ENCODE results near the gene FBXO34. TPM values are rescaled to one million over a fixed set of nuclear protein-coding genes. Genes with fewer than 3 reads are reported as not detected.

The FBXO34 gene
- total RNA-seq, 2 donors from 2014 or later: 16.0 to 21.6 TPM

DNA sequence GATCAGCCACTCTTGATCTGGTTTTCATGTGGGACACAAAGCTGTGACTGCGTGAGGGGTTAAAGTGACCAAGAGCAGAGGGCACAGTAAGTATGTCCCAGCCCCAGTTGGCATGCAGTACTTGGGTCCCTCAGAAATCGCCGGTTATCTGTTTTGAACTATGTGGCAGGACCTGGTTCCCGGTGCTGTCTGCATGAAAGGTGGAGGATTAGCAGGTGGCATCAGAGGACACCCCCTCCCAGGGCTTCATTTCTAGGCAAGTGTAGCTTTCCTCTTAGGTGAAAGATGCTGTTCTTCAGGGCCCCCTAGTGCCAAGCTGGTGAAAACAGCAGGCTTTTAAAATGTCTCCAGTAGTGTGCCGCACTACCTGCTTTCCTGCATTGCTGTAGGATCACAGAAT, 83.3 kb downstream of the FBXO34 start:
- TF ChIP-seq, protein P1, sequence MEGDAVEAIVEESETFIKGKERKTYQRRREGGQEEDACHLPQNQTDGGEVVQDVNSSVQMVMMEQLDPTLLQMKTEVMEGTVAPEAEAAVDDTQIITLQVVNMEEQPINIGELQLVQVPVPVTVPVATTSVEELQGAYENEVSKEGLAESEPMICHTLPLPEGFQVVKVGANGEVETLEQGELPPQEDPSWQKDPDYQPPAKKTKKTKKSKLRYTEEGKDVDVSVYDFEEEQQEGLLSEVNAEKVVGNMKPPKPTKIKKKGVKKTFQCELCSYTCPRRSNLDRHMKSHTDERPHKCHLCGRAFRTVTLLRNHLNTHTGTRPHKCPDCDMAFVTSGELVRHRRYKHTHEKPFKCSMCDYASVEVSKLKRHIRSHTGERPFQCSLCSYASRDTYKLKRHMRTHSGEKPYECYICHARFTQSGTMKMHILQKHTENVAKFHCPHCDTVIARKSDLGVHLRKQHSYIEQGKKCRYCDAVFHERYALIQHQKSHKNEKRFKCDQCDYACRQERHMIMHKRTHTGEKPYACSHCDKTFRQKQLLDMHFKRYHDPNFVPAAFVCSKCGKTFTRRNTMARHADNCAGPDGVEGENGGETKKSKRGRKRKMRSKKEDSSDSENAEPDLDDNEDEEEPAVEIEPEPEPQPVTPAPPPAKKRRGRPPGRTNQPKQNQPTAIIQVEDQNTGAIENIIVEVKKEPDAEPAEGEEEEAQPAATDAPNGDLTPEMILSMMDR (IDR thresholded peaks at IDR 0.05): peak; percentile 62
- ATAC-seq (ENCODE audit: insufficient number of reproducible peaks, low FRiP score, low read depth) (no peak), DNase-seq (ENCODE audit: low spot score) (no peak)
- Histone ChIP-seq H3K4me3 (no peak overlapping the region), H3K9me3 (no peaks in the 10 kb centered on the region), H3K4me1 (ENCODE audit: control insufficient read depth in 1 of 2, low read depth in 2 of 2) (no peaks in the 10 kb centered on the region), H3K27me3 (replicated peaks; ENCODE audit: insufficient read depth) (no peaks in the 10 kb centered on the region), H3K27ac (no peak overlapping the region), H3K36me3 (peaks cover 23% of the 10 kb centered on the region)

DNA sequence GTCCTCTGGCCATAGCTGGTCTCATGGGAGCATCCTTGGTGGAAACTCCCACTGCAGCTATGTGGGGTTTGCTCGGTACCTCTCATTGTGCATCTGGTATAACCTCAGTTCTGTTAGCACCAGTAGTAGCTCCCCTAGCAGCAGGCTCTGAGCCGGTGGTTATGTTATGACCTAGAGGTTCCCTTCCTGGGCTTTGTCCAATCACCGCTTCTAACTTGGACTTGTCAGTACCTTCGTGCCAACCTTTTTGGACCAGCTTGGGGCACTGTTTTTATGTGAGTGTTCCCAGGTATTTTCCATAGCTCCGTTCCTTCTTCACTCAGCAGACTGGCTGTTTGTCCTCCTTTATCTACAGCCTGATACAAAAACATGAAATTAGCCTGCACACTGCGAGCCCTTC, 84.7 kb downstream of the FBXO34 start:
- H3K4me1 ChIP-seq (ENCODE audit: control insufficient read depth in 1 of 2, low read depth in 2 of 2): no peaks in the 10 kb centered on the region
- H3K4me3 ChIP-seq: no peak overlapping the region
- peaks cover 17% of the 10 kb centered on the region for H3K36me3 ChIP-seq
- H3K27ac ChIP-seq: no peak overlapping the region
- H3K27me3 ChIP-seq (replicated peaks; ENCODE audit: insufficient read depth): no peaks in the 10 kb centered on the region
- TF ChIP-seq, protein P1 (IDR thresholded peaks at IDR 0.05): no peak
- no peaks in the 10 kb centered on the region for H3K9me3 ChIP-seq
- ATAC-seq (ENCODE audit: insufficient number of reproducible peaks, low FRiP score, low read depth) (no peak), DNase-seq (ENCODE audit: low spot score) (no peak)

DNA sequence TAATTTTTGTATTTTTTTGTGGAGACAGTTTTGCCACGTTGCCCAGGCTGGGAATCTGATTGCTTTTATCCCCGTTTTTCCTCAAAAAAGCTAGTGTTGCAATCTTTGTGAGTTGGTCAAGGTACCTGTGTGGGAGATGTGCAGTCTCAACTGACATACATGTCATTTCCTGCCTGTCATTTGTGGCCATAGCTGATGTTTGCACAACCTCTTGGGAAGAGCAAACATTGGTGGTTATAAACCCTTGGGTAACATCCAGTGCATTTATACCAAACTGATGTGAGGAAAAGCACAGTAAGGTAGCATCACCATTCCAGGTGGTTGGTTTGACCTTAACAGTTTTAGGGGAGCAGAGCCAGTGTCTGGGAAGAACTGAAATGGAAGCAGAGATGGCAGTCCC, 85.7 kb downstream of the FBXO34 start:
- Histone ChIP-seq H3K4me1 (ENCODE audit: control insufficient read depth in 1 of 2, low read depth in 2 of 2) (no peaks in the 10 kb centered on the region), H3K9me3 (no peaks in the 10 kb centered on the region), H3K36me3 (peaks cover 8% of the 10 kb centered on the region), H3K27ac (no peak overlapping the region), H3K27me3 (replicated peaks; ENCODE audit: insufficient read depth) (no peaks in the 10 kb centered on the region), H3K4me3 (no peak overlapping the region)
- DNase-seq (ENCODE audit: low spot score) (no peak), ATAC-seq (ENCODE audit: insufficient number of reproducible peaks, low FRiP score, low read depth) (no peak)
- TF ChIP-seq, protein P1 (IDR thresholded peaks at IDR 0.05): no peak

DNA sequence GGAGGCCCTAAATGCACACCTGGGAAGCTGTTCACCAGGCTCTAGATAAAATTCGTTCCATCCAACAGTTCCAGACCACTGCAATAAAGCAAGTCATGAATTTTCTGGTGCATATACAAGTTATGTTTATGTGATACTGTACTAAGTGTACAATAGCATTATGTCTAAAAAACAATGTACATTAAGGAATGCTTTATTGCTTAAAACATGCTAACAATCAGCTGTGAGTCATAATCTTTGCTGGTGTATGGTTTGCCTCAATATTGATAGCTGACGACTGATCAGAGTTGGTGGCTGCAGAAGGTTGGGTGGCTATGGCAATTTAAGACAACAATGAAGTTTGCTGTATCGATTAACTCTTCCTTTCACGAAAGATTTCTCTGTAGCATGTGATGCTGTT, 88.1 kb downstream of the FBXO34 start:
- TF ChIP-seq, protein P1 (IDR thresholded peaks at IDR 0.05): no peak
- Histone ChIP-seq H3K9me3 (no peaks in the 10 kb centered on the region), H3K27ac (no peak overlapping the region), H3K36me3 (peaks cover 4% of the 10 kb centered on the region), H3K27me3 (replicated peaks; ENCODE audit: insufficient read depth) (no peaks in the 10 kb centered on the region), H3K4me3 (no peak overlapping the region), H3K4me1 (ENCODE audit: control insufficient read depth in 1 of 2, low read depth in 2 of 2) (no peaks in the 10 kb centered on the region)
- DNase-seq (ENCODE audit: low spot score) (no peak), ATAC-seq (ENCODE audit: insufficient number of reproducible peaks, low FRiP score, low read depth) (no peak)

DNA sequence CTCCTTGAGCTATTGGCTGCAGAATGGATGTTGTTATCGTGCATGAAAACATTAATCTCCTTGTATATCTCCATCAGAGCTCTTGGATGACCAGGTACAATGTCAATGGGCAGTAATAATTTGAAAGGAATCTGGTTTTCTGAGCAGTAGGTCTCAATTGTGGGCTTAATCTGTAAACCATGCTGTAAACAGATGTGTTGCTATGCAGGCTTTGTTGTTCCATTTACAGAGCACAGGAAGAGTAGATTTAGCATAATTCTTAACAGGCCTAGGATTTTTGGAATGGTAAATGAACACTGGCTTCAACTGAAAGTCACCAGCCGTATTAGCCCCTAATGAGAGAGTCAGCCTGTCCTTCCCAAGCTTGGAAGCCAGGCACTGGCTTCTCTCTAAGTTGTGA, 90.0 kb downstream of the FBXO34 start:
- no peak for ATAC-seq (ENCODE audit: insufficient number of reproducible peaks, low FRiP score, low read depth)
- TF ChIP-seq, protein P1 (IDR thresholded peaks at IDR 0.05): no peak

More for the DNA sequence above, 90.0 kb downstream of the FBXO34 start:
- Histone ChIP-seq H3K27ac (no peak overlapping the region), H3K9me3 (no peaks in the 10 kb centered on the region), H3K4me1 (ENCODE audit: control insufficient read depth in 1 of 2, low read depth in 2 of 2) (no peaks in the 10 kb centered on the region), H3K4me3 (no peak overlapping the region), H3K27me3 (replicated peaks; ENCODE audit: insufficient read depth) (no peaks in the 10 kb centered on the region), H3K36me3 (peaks cover 5% of the 10 kb centered on the region)
- DNase-seq (ENCODE audit: low spot score): no peak
